NCI-H2081 treated with DMSO at 0.1 percent for 48 hours (cell line): Measurements from ENCODE around the gene ESR2.
"Not testable (repeated sequence)": the region's sequence is repeated elsewhere in the genome, so short reads cannot be mapped to it uniquely, and the experiment has no call there.

Source experiments
- DNase-seq: peaks from one replicate; lab custom pipeline; 2025; lab: John Stamatoyannopoulos, UW

Gene ESR2

DNA sequence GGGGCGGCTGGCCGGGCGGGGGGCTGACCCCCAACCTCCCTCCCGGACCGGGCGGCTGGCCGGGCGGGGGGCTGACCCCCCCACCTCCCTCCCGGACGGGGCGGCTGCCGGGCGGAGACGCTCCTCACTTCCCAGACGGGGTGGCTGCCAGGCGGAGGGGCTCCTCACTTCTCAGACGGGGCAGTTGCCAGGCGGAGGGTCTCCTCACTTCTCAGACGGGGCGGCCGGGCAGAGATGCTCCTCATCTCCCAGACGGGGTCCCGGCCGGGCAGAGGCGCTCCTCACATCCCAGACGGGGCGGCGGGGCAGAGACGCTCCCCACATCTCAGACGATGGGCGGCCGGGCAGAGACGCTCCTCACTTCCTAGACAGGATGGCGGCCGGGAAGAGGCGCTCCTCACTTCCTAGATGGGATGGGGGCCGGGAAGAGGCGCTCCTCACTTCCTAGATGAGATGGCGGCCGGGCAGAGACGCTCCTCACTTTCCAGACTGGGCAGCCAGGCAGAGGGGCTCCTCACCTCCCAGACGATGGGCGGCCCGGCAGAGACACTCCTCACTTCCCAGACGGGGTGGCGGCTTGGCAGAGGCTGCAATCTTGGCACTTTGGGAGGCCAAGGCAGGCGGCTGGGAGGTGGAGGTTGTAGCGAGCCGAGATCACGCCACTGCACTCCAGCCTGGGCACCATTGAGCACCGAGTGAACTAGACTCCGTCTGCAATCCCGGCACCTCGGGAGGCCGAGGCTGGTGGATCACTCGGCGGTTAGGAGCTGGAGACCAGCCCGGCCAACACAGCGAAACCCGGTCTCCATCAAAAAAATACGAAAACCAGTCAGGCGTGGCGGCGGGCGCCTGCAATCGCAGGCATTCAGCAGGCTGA, 256.1 kb downstream of the ESR2 start:
- DNase-seq: not testable (repeated sequence)

DNA sequence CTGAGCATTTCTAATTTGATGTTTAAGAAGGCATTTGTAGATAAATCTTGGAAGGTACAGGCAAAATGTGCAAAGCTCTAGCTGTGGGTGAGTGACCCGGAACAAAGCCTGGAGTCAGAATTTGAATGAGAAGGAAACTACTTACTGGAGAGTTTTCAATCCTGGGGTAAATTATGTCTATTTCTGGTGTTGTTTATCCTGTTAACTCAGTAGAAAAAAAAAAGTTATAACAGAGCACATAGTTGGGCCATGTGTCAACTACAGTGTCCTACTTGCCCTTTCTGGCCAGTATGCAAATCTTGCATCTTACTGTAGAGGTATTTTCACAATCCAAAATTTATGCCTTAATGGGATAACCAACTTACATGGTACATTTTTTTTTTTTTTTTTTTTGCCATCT, 259.0 kb downstream of the ESR2 start:
- DNase-seq: no peak
